WI38 (cell line): Measurements from ENCODE around the gene CCDC117.

Experiments used
- H3K4me3 ChIP-seq: 2 replicates; pipeline ENCODE4 v1.5.1; 2011; ENCODE audit warnings: low read depth, mild to moderate bottlenecking, control low read depth, low read length
- TF ChIP-seq, protein P1 (sequence below): IDR thresholded peaks from 2 replicates; pipeline ENCODE4 v1.5.1; 2012; ENCODE audit warnings: low read depth, mild to moderate bottlenecking, control low read depth, low read length

CCDC117 gene

DNA sequence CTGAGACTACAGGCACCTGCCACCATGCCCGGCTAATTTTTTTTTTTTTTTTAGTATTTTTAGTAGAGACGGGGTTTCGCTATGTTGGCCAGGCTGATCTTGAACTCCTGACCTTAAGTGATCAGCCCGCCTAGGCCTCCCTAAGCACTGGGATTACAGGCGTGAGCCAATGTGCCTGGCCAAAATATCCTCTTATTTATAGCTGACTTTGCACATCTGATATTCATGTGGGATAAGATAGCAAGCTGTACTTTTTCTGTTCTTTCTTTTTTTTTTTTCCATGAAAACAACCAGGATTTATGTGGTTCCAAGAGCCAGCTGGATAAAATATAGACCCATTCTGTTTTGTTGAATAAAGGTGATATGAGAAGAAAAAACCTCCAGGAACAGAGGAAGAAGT lies 40.0 kb downstream of the CCDC117 start:
- H3K4me3 ChIP-seq, result no peak overlapping the region
- TF ChIP-seq, protein P1, sequence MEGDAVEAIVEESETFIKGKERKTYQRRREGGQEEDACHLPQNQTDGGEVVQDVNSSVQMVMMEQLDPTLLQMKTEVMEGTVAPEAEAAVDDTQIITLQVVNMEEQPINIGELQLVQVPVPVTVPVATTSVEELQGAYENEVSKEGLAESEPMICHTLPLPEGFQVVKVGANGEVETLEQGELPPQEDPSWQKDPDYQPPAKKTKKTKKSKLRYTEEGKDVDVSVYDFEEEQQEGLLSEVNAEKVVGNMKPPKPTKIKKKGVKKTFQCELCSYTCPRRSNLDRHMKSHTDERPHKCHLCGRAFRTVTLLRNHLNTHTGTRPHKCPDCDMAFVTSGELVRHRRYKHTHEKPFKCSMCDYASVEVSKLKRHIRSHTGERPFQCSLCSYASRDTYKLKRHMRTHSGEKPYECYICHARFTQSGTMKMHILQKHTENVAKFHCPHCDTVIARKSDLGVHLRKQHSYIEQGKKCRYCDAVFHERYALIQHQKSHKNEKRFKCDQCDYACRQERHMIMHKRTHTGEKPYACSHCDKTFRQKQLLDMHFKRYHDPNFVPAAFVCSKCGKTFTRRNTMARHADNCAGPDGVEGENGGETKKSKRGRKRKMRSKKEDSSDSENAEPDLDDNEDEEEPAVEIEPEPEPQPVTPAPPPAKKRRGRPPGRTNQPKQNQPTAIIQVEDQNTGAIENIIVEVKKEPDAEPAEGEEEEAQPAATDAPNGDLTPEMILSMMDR, result no peak

DNA sequence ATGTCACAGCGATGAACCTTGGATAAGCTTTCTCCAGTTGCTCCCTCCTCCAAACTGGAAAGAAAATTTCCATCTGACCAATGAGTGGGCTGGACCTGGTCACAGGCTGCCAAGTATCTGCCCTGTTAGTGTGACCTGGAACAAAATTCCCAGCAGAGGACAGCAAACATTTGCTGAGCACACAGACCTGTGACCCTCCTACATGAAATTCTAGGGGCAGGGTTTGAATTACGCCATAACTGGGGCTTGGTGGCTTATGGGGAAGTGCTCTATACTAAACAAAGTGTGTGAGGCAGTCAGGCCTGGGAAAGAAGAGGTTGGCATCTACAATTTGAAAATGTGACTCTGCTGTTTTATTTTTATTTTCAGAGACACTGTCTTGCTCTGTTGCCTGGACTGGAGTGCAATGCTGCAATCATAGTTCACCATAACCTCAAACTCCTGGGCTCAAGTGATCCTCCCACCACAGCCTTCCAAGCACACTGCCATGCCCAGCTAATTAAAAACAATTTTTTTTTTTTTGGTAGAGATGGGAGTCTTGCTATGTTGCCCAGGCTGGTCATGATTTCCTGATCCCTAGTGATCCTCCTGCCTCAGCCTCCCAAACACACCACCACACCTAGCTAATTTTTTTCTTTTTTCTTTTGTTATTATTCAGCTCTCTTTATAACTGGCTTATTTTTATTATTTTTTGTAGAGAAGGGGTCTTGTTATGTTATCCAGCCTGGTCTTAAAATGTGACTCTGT lies 41.5 kb downstream of the CCDC117 start:
- TF ChIP-seq, protein P1, result no peak
- H3K4me3 ChIP-seq, result no peak overlapping the region

DNA sequence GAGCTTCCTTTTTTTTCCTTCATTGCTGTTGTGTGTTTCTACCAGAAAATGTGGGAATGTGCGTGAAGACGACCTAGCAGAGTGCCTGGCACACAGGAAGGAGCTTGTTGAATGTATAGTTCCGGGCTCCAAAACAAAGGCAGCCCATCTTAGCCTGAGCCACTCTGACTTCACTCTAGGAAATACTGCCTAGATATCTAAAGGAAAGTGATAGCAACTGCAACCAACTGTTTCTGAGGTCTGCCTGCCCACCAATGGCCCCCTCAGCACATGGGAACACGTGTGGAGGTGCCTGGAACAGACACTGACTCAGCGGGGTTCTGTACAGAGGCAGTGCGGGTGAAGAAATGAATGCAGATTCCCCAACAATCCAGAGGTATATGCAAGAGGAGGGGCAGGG lies 42.6 kb downstream of the CCDC117 start:
- no peak overlapping the region for H3K4me3 ChIP-seq
- TF ChIP-seq, protein P1, result no peak

DNA sequence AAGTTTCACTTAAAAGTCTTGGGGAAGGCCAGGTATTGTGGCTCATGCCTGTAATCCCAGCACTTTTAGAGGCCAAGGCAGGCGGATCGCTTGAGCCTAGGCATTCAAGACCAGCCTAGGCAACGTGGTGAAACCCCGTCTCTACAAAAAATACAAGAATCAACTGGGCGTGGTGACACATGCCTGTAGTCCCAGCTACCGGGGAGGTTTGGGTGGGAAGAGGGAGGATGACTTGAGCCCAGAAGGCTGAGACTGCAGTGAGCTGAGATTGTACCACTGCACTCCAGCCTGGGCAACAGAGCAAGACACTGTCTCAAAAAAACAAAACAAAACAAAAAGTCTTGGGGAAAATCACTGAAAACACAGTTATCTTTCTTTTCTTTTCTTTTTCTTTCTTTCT lies 43.2 kb downstream of the CCDC117 start:
- H3K4me3 ChIP-seq, result no peak overlapping the region
- TF ChIP-seq, protein P1, result no peak

DNA sequence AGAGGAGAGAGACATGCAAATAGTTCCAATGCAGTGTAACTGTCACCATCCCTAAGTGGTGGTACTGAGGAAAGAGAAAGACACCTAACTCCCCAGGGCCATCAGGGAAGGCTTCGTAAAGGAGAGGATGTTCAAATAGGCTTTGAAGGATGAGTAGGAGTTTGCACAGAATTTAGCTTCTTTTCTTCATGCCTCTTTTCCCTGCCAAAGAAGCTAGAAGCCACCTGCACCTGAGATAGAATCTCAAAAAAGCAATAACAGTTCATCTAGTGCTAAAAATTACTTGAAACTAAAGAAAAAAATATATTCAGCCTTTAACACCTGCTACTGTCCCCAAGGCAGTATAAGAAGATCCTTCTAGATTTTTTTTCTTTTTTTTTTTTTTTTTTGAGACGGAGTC lies 44.6 kb downstream of the CCDC117 start:
- TF ChIP-seq, protein P1, result no peak
- H3K4me3 ChIP-seq, result no peak overlapping the region

DNA sequence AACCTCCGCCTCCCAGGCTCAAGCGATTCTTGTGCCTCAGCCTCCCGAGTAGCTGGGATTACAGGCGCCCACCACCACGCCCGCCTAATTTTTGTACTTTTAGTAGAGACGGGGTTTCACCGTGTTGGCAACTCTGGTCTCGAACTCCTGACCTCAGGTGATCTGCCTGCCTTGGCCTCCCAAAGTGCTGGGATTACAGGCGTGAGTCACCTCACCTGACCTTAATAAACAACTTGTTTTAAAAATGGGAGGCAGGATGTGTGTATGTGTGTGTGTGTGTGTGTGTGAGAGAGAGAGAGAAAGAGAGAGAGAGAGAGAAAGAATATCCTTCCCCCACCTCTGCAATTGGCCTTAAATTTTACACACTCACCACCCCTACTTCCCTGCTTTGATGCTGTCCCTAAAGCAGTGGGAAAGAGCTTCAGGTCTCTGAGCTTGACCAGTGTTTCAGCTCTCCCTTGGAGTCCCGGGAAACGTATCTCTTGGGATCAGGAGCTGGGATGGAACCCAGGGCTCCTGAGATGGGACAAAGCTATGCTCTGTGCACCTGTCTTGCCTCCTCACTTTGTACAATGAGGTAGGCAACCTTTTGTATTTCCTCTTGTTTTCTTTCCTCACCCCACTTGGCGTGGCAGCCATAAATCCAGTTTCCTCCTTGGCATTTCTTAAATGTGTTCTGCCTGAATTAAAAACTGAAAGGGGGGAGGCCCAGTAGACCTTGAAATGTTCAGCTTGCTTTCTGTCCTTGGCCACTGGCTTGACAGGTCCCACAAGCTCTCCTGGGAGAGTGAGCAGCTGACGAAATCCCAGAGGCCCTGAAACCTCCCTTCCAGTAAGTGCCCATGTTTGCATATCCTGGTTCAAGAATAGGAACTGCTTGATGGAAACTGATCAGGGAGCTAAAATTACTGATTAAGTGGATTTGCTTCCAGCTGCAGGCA lies 45.7 kb downstream of the CCDC117 start:
- TF ChIP-seq, protein P1, result no peak
- H3K4me3 ChIP-seq, result no peak overlapping the region
